Inflammatory macrophage (primary cell): ENCODE data around the gene TNNI2.
"Not testable (repeated sequence)": the region's sequence is repeated elsewhere in the genome, so short reads cannot be mapped to it uniquely, and the experiment has no call there.

Source experiments
- DNase-seq, 2 donors: peaks; one replicate each; pipeline ENCODE4 v3.0.0-alpha.2; 2020 to 2022

Gene TNNI2

DNA sequence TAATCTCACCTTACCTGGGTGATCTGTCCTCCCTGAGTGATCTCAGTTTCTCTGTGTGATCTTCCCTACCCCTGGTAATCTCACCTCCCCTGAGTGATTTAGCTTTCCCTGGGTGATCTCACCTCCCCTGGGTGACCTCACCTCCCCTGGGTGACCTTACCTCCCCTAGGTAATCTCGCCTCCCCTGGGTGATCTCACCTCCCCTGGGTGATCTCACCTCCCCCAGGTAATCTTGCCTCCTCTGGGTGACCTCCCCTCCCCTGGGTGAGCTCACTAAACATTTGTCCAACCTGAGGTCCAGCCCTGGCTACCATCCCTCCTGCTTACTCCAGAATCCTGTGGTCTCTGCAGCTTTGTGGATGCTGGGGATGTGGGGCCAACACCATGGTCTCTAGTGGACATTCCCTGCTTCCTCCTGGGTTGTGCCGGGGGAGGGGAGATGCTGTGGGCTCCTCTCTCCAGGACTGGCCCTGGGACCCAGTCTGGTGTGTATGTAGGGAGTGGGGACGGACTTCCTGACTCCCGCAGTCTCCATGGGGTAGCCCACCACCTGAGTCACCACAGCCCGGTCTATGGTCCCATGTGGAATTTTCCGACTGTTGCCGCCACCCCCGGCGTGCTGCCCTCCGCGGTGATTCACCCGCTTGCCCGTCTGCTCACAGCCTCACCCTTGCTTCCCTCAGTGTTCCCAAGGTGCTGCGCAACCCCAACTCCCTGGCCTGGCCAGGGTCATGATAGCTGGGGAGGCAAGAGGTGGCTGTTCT, 24.0 kb downstream of the TNNI2 start:
- DNase-seq = no peak

DNA sequence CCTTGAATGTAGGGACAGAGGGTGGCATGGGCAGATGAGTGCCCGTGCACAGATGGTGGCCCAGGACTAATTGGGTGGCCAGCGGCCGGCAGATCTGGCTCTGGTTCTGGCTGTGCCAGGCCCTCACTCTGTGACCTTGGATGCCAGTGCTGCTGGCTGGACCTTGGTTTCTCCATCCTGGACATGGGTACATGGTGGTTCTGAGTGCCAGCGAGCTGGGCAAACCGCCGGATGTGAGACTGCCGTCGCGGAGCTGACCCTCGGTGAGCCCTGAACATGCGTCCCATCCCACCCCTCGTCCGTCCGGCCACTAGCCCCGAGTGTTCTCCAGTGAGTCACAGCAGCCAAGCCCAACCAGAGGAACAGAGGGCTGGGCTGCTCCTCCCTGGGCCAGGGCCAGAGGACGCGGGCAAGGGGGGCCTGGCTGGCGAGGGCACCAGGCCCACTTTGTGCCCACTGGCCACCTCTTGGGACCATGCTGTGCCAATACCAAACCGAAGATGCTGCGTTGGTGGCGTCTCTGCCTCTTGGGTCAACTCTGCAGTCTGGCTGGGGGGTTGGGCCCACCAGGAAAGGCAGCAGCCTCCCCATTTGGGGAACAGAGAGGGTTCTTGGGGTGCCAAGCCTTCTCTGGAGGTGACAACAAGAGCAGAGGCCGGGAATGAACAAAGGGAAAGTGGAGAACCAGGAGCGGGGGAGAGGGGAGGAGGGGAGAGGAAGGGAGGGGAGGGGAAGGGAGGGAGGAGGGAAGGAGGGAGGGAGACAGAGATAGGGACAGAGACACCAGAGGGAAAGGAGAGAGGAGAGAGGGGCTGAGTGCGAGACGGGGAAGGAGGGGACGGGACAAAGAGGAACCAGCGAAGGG, 24.8 kb downstream of the TNNI2 start:
- peak in 1 of 2 donors; percentile 60 for DNase-seq

DNA sequence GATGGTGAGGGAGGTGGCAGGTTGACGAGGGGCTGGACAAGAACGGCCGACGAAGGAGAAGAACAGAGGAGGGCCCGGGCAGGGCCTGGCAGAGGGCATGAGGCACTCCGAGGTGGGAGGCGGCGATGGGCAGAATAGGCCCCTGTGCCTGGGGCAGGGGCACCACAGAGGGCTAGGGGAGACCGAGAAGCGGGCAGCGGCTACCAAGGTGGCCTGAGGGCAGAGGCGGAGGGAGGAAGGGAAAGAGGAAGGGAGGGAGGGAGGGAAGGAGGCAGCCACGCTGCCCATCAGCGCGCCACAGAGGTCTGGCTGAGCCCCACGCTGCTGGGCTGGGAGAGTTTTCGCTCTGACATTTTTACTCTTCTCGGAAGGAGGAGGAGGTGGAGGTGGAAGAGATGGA, 25.4 kb downstream of the TNNI2 start:
- no peak for DNase-seq

DNA sequence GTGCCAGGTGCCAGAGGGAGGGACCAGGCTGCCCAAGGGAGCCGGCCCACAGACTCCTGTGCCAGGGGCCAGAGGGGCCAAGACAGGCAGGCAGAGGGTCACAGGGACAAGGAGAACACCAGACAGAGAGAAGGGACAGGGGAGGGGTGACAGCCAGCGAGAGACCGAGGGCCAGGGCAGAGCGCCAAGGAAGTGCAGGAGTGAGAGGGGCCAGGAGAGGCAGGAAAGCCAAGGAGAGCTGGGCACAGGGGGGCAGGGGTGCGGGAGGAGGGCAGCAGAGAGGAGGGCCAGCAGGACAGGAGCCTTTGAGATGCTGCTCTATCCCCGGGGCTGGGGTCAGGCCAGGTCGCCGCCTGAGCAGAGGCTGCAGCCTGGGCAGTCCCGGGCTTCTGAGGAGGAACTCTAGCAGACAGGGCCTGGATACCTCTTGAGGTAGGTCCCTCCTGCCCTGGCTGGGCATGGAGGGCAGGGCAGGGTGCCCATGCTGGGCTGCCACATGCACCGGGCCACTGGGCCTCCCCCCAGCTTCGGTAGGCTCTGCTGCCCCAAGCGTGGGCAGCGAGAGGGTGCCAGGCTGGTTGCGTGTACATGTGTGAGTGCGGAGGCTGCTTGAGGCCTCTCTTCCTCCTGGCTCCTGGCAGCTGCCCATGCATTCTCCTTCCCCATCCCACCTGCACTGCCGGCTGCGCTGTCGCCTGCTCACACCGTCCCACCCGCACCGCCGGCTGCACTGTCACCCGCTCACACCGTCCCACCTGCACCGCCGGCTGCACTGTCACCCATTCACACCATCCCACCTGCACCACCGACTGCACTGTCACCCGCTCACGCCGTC, 26.3 kb downstream of the TNNI2 start:
- DNase-seq = no peak

DNA sequence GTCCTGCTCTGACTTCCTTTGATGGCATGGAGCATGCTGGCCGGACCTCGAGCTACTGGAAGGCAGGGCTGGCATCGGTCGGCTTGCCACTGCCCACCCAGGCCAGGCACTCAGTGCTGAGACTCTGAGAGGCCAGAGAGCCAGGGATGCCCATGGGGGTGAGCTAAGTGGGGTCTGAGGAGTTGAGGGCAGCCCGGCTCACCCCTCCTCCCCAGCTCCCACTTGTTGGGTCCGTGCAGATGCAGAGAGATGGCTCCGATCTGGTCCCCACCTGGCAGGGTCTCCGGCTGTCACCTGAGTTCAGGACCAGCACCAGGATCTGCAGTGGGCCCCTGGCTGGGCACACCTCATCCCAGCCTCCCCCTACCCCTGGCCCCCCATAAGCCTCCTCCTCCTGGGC, 27.4 kb downstream of the TNNI2 start:
- no peak for DNase-seq

DNA sequence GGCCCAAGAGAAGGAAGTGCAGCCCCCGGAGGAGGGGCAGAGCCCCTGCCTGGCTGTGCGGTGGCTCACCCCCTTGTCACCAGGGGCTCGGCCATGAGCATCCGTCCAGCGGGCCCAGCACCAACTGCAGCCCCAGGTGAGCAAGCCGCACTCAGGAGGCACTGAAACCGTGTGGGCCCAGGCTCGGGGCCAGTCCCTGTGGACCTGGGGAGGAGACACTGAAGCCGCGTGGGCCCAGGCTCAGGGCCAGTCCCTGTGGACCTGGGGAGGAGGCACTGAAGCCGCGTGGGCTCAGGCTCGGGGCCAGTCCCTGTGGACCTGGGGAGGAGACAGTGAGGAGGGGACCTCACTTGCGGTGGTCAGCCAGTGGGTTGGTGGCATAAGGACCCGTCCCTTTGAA, 28.0 kb downstream of the TNNI2 start:
- no peak for DNase-seq

DNA sequence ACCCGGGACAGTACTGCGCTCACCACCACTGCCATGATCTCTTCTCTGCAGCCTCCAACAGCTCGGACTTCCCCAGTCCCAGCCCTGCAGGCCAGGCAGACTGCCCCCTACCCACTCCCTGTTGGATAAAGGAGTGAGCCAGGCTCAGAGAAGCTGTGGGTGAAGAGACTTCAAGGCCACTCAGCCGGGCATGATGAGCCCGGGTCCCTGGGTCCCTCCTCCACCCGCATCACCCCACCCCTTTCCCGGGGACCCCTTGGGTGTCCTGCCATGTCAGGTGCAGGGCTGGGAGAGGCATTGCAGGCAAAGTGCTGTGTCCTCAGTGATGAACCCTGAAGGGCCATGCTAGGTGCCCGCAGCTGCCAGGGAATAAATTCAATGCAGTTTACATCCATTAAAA, 28.6 kb downstream of the TNNI2 start:
- no peak for DNase-seq

DNA sequence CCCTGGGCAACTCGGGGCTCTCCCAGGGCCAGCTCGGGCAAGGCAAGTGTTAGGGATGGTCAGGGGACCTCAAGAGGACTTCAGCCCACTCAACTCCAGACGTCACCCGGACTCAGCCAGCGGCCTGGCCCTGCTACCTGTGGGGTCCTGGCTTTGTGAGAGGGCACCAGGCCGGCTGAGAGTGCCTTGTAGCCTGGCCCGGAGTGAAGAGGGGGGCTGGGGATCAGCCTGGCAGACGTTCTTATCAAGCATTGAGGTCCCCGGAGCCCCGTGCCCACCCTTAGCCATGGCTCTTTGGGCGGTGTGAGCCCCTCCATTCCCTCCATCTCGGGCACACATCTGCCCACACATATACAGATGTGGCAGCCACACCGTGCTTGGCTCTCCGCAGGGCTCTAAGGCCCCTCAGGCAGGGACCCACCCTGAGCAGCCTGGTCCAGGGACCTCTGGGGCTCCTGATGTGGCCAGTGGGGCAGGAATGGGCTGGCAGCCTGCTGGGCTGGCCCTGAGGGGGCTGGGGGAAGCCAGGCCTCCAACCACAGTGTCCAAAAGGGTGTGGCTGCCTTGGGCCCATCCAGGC, 29.4 kb downstream of the TNNI2 start:
- DNase-seq = no peak

DNA sequence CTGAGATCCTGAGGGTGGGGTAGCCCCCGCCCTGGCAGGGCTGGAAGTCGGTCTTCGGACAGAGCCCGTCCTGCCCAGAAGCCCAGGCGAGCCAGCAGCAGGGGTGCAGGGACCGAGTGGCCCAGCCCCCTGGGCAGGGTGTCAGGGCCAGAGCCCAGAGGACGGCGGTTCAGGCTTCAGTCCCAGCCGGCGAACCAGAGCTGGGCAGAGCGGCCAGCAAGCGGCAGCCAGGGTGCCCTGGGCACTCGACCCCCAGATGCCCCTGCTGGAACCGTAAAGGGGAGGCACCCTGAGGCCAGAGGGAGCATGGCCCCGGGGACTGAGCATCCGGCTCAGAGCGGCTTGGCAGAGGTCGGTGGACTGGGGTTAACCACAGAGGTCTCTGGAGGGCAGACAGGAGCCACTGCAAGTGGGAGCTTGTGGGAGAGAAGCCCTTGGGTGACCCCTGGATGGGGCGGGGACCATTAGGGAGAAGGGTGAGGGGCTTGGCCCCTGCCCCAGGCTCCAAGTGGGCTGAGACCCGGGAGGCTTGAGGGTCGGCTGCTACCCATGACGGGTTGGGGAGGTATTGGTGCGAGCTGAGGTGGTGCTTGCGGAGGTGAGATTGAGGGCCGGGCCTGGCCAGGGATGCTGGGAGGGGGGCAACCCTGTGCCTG, 30.0 kb downstream of the TNNI2 start:
- DNase-seq = no peak

DNA sequence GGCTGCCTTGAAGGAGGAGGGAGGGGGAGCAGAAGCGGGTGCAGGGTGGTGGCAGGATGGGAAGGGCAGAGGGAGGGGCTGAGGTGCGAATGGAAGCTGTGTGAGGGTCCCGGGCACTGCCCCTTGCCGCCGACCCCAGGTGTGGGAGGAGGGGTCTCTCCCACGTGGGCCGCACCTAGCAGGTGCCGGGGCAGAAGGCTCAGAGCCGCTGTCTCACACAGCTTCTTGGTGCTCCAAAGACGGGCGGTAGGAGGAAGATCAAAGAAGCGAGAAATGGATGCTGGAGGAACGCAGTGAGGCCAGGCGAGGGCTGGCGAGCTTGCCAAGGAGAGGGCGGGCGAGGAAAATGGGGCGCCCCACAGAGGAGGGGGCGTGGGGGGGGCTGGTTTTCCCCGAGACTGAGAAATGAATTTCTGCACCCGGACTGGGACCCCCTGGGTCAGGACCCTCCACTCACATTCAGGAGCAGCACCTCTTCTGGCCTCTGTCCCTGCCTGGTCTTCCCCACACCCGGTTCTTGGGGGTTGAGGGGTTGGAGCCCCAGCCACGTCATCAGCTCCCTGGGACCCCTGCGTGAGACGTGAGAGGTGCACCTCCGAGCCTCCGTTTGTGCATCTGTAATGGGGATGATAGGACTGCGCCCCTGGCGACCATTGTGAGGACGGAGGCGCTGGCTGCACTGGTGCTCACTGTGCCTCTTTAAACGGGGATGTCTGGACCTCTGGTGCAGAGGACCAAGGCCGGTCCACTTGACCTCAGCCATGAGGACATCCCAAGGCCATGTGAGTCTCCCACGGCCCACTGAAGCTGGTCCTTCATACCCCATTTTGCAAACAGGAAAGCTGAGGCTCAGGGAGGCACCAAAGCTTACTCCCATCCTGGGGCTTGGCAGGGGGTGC, 30.9 kb downstream of the TNNI2 start:
- DNase-seq = no peak

DNA sequence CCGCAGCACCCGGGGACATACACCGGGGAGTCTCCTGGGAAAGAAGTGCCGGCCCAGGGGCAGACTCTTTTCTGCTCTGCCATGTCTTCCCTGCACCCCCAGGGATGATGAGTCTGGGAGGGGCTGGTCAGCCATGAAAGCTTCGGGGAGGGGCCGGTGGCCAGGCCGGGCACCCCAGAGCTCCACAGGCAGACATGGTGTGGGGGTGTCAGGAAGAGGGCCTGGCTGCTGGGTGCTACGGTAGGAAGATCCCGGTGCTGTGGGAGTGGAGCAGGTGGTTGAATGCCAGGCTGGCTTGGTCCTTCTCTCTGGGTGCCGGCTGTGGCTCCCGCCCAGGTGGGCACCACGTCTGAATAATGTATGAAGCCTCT, 31.5 kb downstream of the TNNI2 start:
- no peak for DNase-seq

DNA sequence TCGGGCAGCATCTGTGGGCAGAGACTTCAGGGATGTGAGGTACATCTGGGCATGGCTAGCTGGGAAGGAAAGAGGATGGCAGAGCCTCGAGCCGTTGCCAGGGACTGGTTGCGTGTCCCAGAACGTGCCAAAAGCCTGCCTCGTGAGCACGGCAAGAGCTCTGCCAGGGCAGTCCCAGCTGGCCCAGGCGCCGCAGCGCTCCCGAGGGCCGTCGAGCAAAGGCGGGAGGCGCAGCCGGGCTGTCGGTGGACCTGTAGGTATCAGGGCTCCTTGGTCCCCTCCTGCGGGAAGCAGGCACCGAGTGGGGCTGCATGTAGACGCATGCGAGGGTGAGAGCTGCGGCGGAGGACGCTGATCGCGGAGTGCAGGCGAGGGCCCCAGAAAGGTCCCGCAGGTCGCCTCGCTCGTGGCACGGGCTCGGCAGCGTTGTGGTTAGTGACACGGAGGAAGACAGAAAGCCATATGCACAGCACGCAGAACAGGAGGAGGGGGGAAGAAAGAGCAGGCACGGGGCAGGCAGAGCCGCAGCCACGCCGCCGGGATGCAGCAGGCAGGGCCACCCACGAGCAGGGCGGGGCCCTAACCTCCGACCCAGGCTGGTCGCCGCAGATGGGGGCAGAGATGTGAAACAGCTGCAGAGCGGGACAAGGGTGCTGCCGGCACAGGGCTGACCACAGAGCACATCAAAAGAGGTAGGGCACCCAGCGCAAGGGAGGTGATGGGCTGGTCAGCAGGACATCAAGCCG, 32.1 kb downstream of the TNNI2 start:
- DNase-seq = peak; percentile 27 to 36

DNA sequence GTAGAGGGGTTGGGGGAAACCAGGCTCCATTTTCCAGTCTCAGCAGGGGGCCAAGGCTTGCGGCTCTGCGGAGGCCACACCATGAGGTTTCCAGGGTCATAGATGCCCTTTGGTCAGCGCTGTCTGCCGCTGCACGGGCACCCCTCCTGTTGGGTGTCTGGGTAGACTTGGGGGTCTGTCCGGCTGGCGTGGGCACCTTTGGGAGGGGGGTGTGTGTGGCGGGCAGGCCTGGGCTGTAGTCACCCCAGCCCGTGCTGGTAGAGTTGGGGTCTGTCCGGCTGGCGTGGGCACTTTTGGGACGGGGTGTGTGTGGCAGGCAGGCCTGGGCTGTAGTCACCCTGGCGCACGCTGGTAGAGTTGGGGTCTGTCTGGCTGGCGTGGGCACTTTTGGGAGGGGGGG, 32.8 kb downstream of the TNNI2 start:
- DNase-seq = no peak

DNA sequence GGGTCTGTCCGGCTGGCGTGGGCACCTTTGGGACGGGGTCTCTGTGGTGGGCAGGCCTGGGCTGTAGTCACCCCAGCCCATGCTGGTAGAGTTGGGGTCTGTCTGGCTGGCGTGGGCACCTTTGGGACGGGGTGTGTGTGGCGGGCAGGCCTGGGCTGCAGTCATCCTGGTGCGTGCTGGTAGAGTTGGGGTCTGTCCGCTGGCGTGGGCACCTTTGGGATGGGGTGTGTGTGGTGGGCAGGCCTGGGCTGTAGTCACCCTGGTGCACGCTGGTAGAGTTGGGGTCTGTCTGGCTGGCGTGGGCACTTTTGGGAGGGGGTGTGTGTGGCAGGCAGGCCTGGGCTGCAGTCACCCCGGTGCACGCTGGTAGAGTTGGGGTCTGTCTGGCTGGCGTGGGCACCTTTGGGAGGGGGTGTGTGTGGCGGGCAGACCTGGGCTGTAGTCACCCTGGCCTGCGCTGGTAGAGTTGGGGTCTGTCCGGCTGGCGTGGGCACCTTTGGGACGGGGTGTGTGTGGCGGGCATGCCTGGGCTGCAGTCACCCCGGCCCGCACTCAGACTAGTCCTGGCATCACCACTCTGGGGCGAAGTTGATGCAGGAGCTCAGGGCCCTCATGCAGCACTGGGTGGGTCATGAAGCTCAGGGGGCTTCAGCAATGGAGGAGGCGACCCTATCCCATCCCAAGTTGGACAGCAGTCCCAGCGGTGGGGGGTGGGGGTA, 33.6 kb downstream of the TNNI2 start:
- DNase-seq = no peak

DNA sequence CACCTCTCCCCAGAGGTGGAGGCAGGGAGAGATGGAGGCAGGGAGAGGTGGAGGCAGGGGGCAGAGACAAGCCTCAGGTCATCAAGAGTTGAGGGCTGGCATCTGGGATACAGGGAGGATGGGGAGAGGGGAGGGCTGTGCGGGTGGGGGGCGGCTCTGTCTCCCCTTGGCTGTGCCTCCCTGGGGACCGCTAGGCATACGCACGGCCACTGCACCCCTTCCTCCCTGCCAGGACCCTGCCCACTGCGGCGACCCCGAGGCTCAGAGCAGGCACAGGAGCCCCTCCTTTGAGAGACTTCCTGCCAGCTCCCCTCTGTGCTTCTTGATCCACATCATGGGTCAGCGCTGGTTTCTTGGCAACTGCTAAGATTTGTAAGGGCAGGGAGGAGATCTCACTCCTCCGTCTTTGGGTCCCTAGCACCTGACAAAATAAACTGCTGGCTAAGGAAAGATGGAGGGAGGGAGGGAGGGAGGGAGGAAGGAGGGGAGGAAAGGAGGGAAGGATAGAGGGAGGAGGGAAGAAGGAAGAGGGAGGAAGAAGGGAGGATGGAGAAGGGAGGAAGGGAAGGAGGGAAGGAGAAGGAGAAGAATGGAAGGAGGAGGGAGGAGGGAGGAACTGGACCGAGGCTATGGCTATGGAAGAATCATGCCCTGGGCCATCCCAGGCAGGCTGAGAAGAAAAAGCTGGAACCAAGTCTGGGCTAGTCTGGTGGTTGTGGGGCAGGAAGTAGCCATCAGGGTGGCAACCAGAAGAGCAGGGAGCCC, 34.4 kb downstream of the TNNI2 start:
- DNase-seq = no peak

DNA sequence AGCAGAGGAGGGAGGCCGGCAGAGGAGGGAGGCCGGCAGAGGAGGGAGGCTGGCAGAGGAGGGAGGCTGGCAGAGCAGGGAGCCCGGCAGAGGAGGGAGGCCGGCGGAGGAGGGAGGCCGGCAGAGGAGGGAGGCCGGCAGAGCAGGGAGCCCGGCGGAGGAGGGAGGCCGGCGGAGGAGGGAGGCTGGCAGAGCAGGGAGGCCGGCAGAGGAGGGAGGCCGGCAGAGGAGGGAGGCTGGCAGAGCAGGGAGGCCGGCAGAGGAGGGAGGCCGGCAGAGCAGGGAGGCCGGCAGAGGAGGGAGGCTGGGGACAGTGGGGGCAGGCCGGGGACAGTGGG, 35.0 kb downstream of the TNNI2 start:
- DNase-seq = not testable (repeated sequence)

DNA sequence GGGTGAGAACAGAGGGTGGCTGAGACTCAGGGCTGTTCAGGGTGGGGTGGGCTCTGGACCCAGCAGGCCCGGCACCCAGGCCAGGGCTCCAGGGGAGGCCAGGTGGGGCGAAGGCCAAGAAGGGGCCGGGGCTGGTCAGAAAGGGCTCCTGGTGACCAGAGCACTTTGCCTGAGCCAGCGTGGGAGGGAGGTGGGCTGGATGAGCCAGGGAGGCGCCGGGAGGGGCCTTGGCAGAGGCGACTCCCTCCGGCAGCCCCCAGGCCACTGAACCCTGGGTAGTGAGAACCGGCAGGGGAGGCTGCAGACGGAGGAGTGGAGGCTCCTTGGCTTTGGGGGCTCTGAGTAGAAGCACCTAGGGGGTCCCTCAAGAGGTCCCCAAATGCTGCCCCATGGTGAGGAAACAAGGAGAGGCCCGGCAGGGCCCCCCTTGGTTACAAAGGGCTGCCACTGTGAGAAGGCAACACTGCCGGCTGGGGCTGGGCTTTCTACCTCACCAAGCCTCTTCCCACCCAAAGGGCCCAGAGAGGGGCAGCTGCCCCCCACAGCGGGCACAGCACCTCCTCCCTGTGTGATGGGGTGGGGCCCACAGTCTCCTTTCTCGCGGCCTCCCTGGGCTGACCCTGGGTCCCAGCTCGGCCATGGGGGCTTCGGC, 35.8 kb downstream of the TNNI2 start:
- not testable (repeated sequence) for DNase-seq

DNA sequence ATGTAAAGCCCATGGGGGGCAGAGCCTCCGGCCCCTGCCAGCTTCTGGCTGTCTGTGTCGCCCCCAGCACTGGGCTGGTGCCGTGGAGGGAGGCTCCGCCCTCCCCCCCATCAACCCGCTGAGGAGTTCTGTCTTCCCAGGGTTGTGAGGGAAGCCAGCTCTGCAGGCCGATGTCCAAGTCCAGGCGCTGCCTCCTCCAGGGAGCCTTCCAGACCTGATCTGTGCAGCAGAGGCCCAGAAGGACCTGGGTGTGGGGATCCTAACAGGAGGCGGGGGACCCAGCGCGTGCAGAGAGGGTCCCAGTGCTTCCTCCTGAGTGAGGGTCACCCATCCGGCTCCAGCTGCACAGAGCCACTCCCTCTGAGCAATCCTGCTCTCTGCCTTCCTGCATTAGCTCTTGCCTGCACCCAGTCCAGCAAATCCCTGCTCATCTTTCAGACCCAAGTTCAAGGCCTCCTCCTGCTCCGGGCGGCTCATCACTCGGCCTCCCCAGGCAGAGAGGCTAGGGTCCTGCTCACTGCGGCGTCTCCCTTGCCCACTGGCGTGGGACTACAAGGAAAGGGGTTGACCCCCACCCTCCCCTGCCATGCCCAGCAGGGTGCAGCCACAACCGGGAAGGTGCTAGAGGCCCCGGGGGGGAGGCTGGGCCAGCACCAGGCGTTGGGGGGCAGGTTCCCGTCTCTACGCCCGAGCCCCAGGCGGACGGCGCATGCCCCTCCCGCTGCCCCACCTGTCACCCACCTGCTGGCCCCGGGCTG, 36.5 kb downstream of the TNNI2 start:
- DNase-seq = no peak
